Measurements from ENCODE around the gene INO80B.
A peak's percentile ranks its signal among the peaks of the same experiment; 100 is the strongest.

INO80B gene

GRCh38 chr2:74472086-74472944, 17.4 kb downstream of the INO80B start, which contains the start of gene MRPL53:
MRPL53 (minus strand) TSS chr2:74472680; CDS start chr2:74472660, 20 bp downstream.
- peaks cover 15% of the 10 kb centered on the region for H3K36me3 ChIP-seq (replicated peaks)
- H3K27ac ChIP-seq = peak within 1 kb of the TSS; percentile 64
- DNase-seq = peak; percentile 91
- no peak for TF ChIP-seq CTCF (IDR thresholded peaks at IDR 0.05; ENCODE audit: low read depth, low read length, missing control alignments)
- no peaks in the 10 kb centered on the region for H3K27me3 ChIP-seq (replicated peaks)
- peak within 1 kb of the TSS; percentile 87 for H3K4me3 ChIP-seq (ENCODE audit: low read depth, low read length)
- in situ Hi-C loops (cut with HindIII; ENCODE audit: low pct_ligation_motif_present, low sequenced_read_pairs) = no loop called here

GRCh38 chr2:74472945-74473258, 18.0 kb downstream of the INO80B start:
- peak overlapping the region; percentile 64 for H3K27ac ChIP-seq
- DNase-seq = no peak
- H3K4me3 ChIP-seq (ENCODE audit: low read depth, low read length) = peak overlapping the region; percentile 87
- H3K36me3 ChIP-seq (replicated peaks) = peaks cover 15% of the 10 kb centered on the region
- TF ChIP-seq CTCF (IDR thresholded peaks at IDR 0.05; ENCODE audit: low read depth, low read length, missing control alignments) = no peak
- in situ Hi-C loops (cut with HindIII; ENCODE audit: low pct_ligation_motif_present, low sequenced_read_pairs) = no loop called here
- H3K27me3 ChIP-seq (replicated peaks) = no peaks in the 10 kb centered on the region

- in situ Hi-C loops (cut with HindIII; ENCODE audit: low pct_ligation_motif_present, low sequenced_read_pairs) = no loop called here
- Histone ChIP-seq H3K27me3 (replicated peaks) (no peaks in the 10 kb centered on the region), H3K36me3 (replicated peaks) (peaks cover 15% of the 10 kb centered on the region), H3K27ac (no peak overlapping the region), H3K4me3 (ENCODE audit: low read depth, low read length) (no peak overlapping the region)
- no peak for TF ChIP-seq CTCF (IDR thresholded peaks at IDR 0.05; ENCODE audit: low read depth, low read length, missing control alignments)
- DNase-seq = no peak
Measured at GRCh38 chr2:74474481-74474880, 19.6 kb downstream of the INO80B start.

GRCh38 chr2:74474899-74475298, 20.0 kb downstream of the INO80B start:
- DNase-seq = no peak
- H3K4me3 ChIP-seq (ENCODE audit: low read depth, low read length) = no peak overlapping the region
- no peaks in the 10 kb centered on the region for H3K27me3 ChIP-seq (replicated peaks)
- peak; percentile 57 for TF ChIP-seq CTCF (IDR thresholded peaks at IDR 0.05; ENCODE audit: low read depth, low read length, missing control alignments)
- in situ Hi-C loops (cut with HindIII; ENCODE audit: low pct_ligation_motif_present, low sequenced_read_pairs) = no loop called here
- no peak overlapping the region for H3K27ac ChIP-seq
- H3K36me3 ChIP-seq (replicated peaks) = peaks cover 15% of the 10 kb centered on the region

- TF ChIP-seq CTCF (IDR thresholded peaks at IDR 0.05; ENCODE audit: low read depth, low read length, missing control alignments) = no peak
- peaks cover 4% of the 10 kb centered on the region for H3K36me3 ChIP-seq (replicated peaks)
- DNase-seq = no peak
- in situ Hi-C loops (cut with HindIII; ENCODE audit: low pct_ligation_motif_present, low sequenced_read_pairs) = no loop called here
- no peak overlapping the region for H3K27ac ChIP-seq
- H3K27me3 ChIP-seq (replicated peaks) = no peaks in the 10 kb centered on the region
- peak overlapping the region; percentile 99 for H3K4me3 ChIP-seq (ENCODE audit: low read depth, low read length)
Measured at GRCh38 chr2:74481431-74481830, 26.5 kb downstream of the INO80B start.
